ENCODE measurements around the gene IFI30. TPM values are rescaled to one million over a fixed set of nuclear protein-coding genes. Genes with fewer than 3 reads are reported as not detected.
A peak's percentile ranks its signal among the peaks of the same experiment; 100 is the strongest.

IFI30 gene
- total RNA-seq, 1 donor from 2014 or later: 43.7 TPM

GRCh38 chr19:18198374-18198773, 24.8 kb downstream of the IFI30 start:
- H3K27me3 ChIP-seq: no peaks in the 10 kb centered on the region
- intact Hi-C loops (cut with DNase I): no loop called here
- TF ChIP-seq POLR2AphosphoS5 (IDR thresholded peaks at IDR 0.05; ENCODE audit: insufficient read depth in 1 of 2, low read depth in 1 of 2) (no peak), CTCF (IDR thresholded peaks at IDR 0.05) (no peak), POLR2A (IDR thresholded peaks at IDR 0.05) (no peak)
- no peak for DNase-seq (ENCODE audit: extremely low spot score in 2 of 2)
- H3K4me3 ChIP-seq: no peak overlapping the region
- peaks cover 0 to 30% of the 10 kb centered on the region in 2 donors for H3K36me3 ChIP-seq
- H3K4me1 ChIP-seq: peaks cover 31% of the 10 kb centered on the region
- H3K9me3 ChIP-seq: no peaks in the 10 kb centered on the region
- no peak overlapping the region for H3K27ac ChIP-seq

GRCh38 chr19:18202397-18202777, 28.8 kb downstream of the IFI30 start:
- peaks cover 0 to 18% of the 10 kb centered on the region in 2 donors for H3K36me3 ChIP-seq
- H3K4me3 ChIP-seq: no peak overlapping the region
- H3K27me3 ChIP-seq: no peaks in the 10 kb centered on the region
- DNase-seq (ENCODE audit: extremely low spot score in 2 of 2): no peak
- H3K27ac ChIP-seq: no peak overlapping the region
- peaks cover 25% of the 10 kb centered on the region for H3K4me1 ChIP-seq
- no peaks in the 10 kb centered on the region for H3K9me3 ChIP-seq
- TF ChIP-seq POLR2A (IDR thresholded peaks at IDR 0.05): no peak
- intact Hi-C loops (cut with DNase I): loop anchor here (10.0 kb wide), 1 partner anchor 52 kb away; a partner anchor contains a TSS

GRCh38 chr19:18202778-18203407, 29.3 kb downstream of the IFI30 start:
- H3K9me3 ChIP-seq: no peaks in the 10 kb centered on the region
- intact Hi-C loops (cut with DNase I): loop anchor here (10.0 kb wide), 1 partner anchor 52 kb away; a partner anchor contains a TSS
- DNase-seq (ENCODE audit: extremely low spot score in 2 of 2): no peak
- no peak for TF ChIP-seq POLR2A (IDR thresholded peaks at IDR 0.05)
- TF ChIP-seq CTCF (IDR thresholded peaks at IDR 0.05): peak in 1 of 3 experiments; percentile 8
- H3K4me1 ChIP-seq: peaks cover 25% of the 10 kb centered on the region
- peak overlapping the region; percentile 64 to 87 for H3K4me3 ChIP-seq
- peak overlapping the region; percentile 70 for H3K27ac ChIP-seq
- H3K36me3 ChIP-seq: peaks cover 0 to 15% of the 10 kb centered on the region in 2 donors
- no peaks in the 10 kb centered on the region for H3K27me3 ChIP-seq

- no peak for DNase-seq (ENCODE audit: extremely low spot score in 2 of 2)
- H3K4me1 ChIP-seq: peaks cover 25% of the 10 kb centered on the region
- peaks cover 0 to 10% of the 10 kb centered on the region in 2 donors for H3K36me3 ChIP-seq
- peak overlapping the region; percentile 70 for H3K27ac ChIP-seq
- H3K9me3 ChIP-seq: no peaks in the 10 kb centered on the region
- H3K27me3 ChIP-seq: no peaks in the 10 kb centered on the region
- H3K4me3 ChIP-seq: peak overlapping the region; percentile 64 to 87
- intact Hi-C loops (cut with DNase I): loop anchor here (10.0 kb wide), 1 partner anchor 51 kb away; a partner anchor contains a TSS
- TF ChIP-seq POLR2AphosphoS5 (IDR thresholded peaks at IDR 0.05; ENCODE audit: insufficient read depth in 1 of 2, low read depth in 1 of 2): no peak
- no peak for TF ChIP-seq CTCF (IDR thresholded peaks at IDR 0.05)
- no peak for TF ChIP-seq POLR2A (IDR thresholded peaks at IDR 0.05)
These were observed 29.8 kb downstream of the IFI30 start for GRCh38 chr19:18203408-18203862.

GRCh38 chr19:18203863-18204393, 30.3 kb downstream of the IFI30 start, which contains the start of gene RAB3A:
Gene RAB3A, minus strand, starts transcription at chr19:18204042. Its CDS starts 1,302 bp downstream, at chr19:18202740.
- Histone ChIP-seq H3K27ac (peak within 1 kb of the TSS; percentile 100), H3K27me3 (no peaks in the 10 kb centered on the region), H3K36me3 (peaks cover 0 to 7% of the 10 kb centered on the region in 2 donors), H3K9me3 (no peaks in the 10 kb centered on the region), H3K4me1 (peaks cover 25% of the 10 kb centered on the region), H3K4me3 (peak within 1 kb of the TSS; percentile 64 to 87)
- intact Hi-C loops (cut with DNase I): loop anchor here (10.0 kb wide), 1 partner anchor 51 kb away; a partner anchor contains a TSS
- peak; percentile 100 for DNase-seq (ENCODE audit: extremely low spot score in 2 of 2)
- TF ChIP-seq POLR2A (IDR thresholded peaks at IDR 0.05): peak in 1 of 2 donors; percentile 60
- peak; percentile 90 to 97 for TF ChIP-seq POLR2AphosphoS5 (IDR thresholded peaks at IDR 0.05; ENCODE audit: insufficient read depth in 1 of 2, low read depth in 1 of 2)
- TF ChIP-seq CTCF (IDR thresholded peaks at IDR 0.05): peak in 1 of 3 experiments; percentile 13
